Trophoblast cell (in vitro differentiated cells and primary cell): ENCODE measurements around the gene ARHGAP30.

Experiments used
- DNase-seq, 2 donors: peaks; one replicate each; pipeline ENCODE4 v3.0.0-alpha.2; 2016
- H2AFZ ChIP-seq: 2 replicates; pipeline ENCODE4 v1.6.1; 2013; ENCODE audit warnings: low read length, moderate library complexity, mild to moderate bottlenecking; ENCODE audit not compliant: insufficient read depth, poor library complexity
- H2AK5ac ChIP-seq: 2 replicates; pipeline ENCODE4 v1.6.1; 2013; ENCODE audit warnings: mild to moderate bottlenecking, low read length
- H2BK120ac ChIP-seq: 2 replicates; pipeline ENCODE4 v1.6.1; 2013; ENCODE audit warnings: low read length, mild to moderate bottlenecking, moderate library complexity; ENCODE audit not compliant: insufficient read depth, poor library complexity
- H2BK12ac ChIP-seq: 2 replicates; pipeline ENCODE4 v1.6.1; 2013; ENCODE audit warnings: mild to moderate bottlenecking, low read length, moderate library complexity
- H2BK5ac ChIP-seq: 2 replicates; pipeline ENCODE4 v1.6.1; 2013; ENCODE audit warnings: low read length, low read depth, moderate library complexity, mild to moderate bottlenecking; ENCODE audit not compliant: poor library complexity
- H3K14ac ChIP-seq: 2 replicates; pipeline ENCODE4 v1.6.1; 2013; ENCODE audit warnings: mild to moderate bottlenecking, low read length
- H3K18ac ChIP-seq: 2 replicates; pipeline ENCODE4 v1.6.1; 2013; ENCODE audit warnings: mild to moderate bottlenecking, low read length
- H3K23ac ChIP-seq: 2 replicates; pipeline ENCODE4 v1.6.1; 2013; ENCODE audit warnings: low read length
- H3K27ac ChIP-seq: 2 replicates; pipeline ENCODE4 v1.5.1; 2013; ENCODE audit warnings: low read depth, mild to moderate bottlenecking, inconsistent platforms, low read length, moderate library complexity
- H3K27me3 ChIP-seq: 2 replicates; pipeline ENCODE4 v1.6.1; 2013; ENCODE audit warnings: inconsistent platforms, mild to moderate bottlenecking, low read length, moderate library complexity; ENCODE audit not compliant: insufficient read depth
- H3K36me3 ChIP-seq, 2 experiments: 1 replicate in 1 of 2; 2 replicates in 1 of 2; pipeline ENCODE4 v1.6.1; 2013; ENCODE audit warnings: low read length in 2 of 2, mild to moderate bottlenecking in 2 of 2, moderate library complexity in 1 of 2; ENCODE audit not compliant: insufficient read depth in 2 of 2, control insufficient read depth in 1 of 2
- H3K4ac ChIP-seq: 2 replicates; pipeline ENCODE4 v1.6.1; 2013; ENCODE audit warnings: low read depth, mild to moderate bottlenecking, low read length, moderate library complexity
- H3K4me1 ChIP-seq, 2 experiments: 1 replicate in 1 of 2; 2 replicates in 1 of 2; pipeline ENCODE4 v1.6.1; 2013; ENCODE audit warnings: low read length in 2 of 2, mild to moderate bottlenecking in 2 of 2, moderate library complexity in 1 of 2; ENCODE audit not compliant: insufficient read depth in 2 of 2, control insufficient read depth in 1 of 2
- H3K4me2 ChIP-seq: 2 replicates; pipeline ENCODE4 v1.6.1; 2013; ENCODE audit warnings: inconsistent platforms, mild to moderate bottlenecking, low read length, moderate library complexity
- H3K4me3 ChIP-seq: 2 replicates; pipeline ENCODE4 v1.5.1; 2013; ENCODE audit warnings: mild to moderate bottlenecking, low read depth, low read length, inconsistent platforms
- H3K79me1 ChIP-seq: one replicate; pipeline ENCODE4 v1.6.1; 2013; ENCODE audit warnings: low read length
- H3K79me2 ChIP-seq: 2 replicates; pipeline ENCODE4 v1.6.1; 2013; ENCODE audit warnings: low read length, mild to moderate bottlenecking; ENCODE audit not compliant: control insufficient read depth, insufficient read depth, poor library complexity
- H3K9ac ChIP-seq: 2 replicates; pipeline ENCODE4 v1.6.1; 2013; ENCODE audit warnings: mild to moderate bottlenecking, low read length
- H3K9me3 ChIP-seq: 2 replicates; pipeline ENCODE4 v1.6.1; 2013; ENCODE audit warnings: low read depth, mild to moderate bottlenecking, control low read depth, inconsistent platforms, low read length; ENCODE audit not compliant: insufficient read depth
- H4K12ac ChIP-seq: 2 replicates; pipeline ENCODE4 v1.6.1; 2013; ENCODE audit warnings: low read depth, mild to moderate bottlenecking, low read length, moderate library complexity
- H4K8ac ChIP-seq: 2 replicates; pipeline ENCODE4 v1.6.1; 2013; ENCODE audit warnings: low read depth, mild to moderate bottlenecking, low read length, moderate library complexity
- H4K91ac ChIP-seq: one replicate; pipeline ENCODE4 v1.6.1; 2013; ENCODE audit warnings: low read depth, mild to moderate bottlenecking, low read length, moderate library complexity
- WGBS: extraction: QIAGEN DNeasy Blood & Tissue Kit; methylation state at CpG from one replicate; pipeline ENCODE4 v1.1.7; 2013; ENCODE audit warnings: missing lambda C conversion rate; ENCODE audit not compliant: insufficient read length, insufficient coverage; ENCODE audit errors: extremely low coverage; 5-methylcytosine and 5-hydroxymethylcytosine counted together

The ARHGAP30 gene

GRCh38 chr1:161089938-161090337 lies 20.2 kb upstream of the ARHGAP30 start:
- Histone ChIP-seq H2AK5ac (peak overlapping the region; percentile 49), H3K4me1 (peaks cover 58 to 68% of the 10 kb centered on the region in 2 experiments), H3K27ac (peak overlapping the region; percentile 18), H4K91ac (peak overlapping the region; percentile 69), H2AFZ (no peak overlapping the region), H2BK12ac (peak overlapping the region; percentile 91), H4K12ac (no peak overlapping the region), H4K8ac (peak overlapping the region; percentile 40), H3K4ac (peak overlapping the region; percentile 16), H3K27me3 (no peaks in the 10 kb centered on the region), H2BK5ac (peak overlapping the region; percentile 70), H3K14ac (peak overlapping the region; percentile 68), H3K4me3 (no peak overlapping the region), H3K4me2 (peak overlapping the region; percentile 43), H3K9me3 (no peaks in the 10 kb centered on the region), H2BK120ac (peak overlapping the region; percentile 46), H3K9ac (no peak overlapping the region), H3K18ac (peak overlapping the region; percentile 52), H3K36me3 (no peaks in the 10 kb centered on the region), H3K23ac (no peak overlapping the region), H3K79me2 (peaks cover 17% of the 10 kb centered on the region), H3K79me1 (peaks cover 57% of the 10 kb centered on the region)
- DNase-seq: peak in 1 of 2 donors; percentile 61
- WGBS: no CpG with 5 or more reads among the region's 5 CpGs

DNA sequence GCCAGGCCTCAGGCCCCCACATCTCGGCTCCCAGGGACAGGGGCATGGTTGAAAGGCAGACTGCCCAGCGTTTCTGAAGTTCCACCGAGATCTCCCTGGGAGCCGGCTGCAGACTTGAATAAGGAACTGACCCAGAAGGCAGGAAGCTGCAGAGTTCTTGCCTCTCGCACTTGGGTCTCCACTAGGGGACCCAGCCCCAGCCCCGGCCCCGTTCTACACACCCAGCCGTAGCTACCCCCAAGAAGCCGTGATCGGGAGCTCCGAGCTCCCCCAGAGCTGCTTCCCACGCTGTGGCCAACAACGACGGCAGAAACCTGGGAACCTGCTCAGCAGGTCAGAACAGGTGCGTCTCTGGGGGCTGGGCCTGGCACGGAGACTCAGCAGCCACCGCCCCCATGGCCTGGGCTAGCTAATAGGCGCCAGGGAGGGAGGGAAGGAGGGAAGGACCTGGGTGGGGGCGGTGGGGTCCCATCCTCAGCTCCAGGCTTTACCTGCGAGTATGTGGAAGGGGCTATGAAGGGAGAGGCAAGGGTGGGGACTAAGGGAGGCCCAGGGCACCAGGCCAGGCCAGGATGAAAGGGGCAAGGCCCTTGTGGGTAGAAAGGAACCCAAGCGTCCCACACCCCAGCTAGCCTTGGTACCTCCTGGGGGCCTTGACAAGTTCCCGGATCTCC lies 19.7 kb upstream of the ARHGAP30 start, which contains the start of gene NECTIN4:
Gene NECTIN4, minus strand, starts transcription at position 308 of the 674 bp plus-strand sequence. Its CDS starts 262 bp downstream, at position 46.
- H3K79me2 ChIP-seq: peaks cover 19% of the 10 kb centered on the region
- peak within 1 kb of the TSS; percentile 38 for H3K4me3 ChIP-seq
- H3K4ac ChIP-seq: peak within 1 kb of the TSS; percentile 23
- H3K18ac ChIP-seq: peak within 1 kb of the TSS; percentile 62
- peak within 1 kb of the TSS; percentile 18 for H3K27ac ChIP-seq
- WGBS: no CpG with 5 or more reads among the region's 22 CpGs
- H4K12ac ChIP-seq: no peak within 1 kb of the TSS
- peak within 1 kb of the TSS; percentile 46 for H2BK120ac ChIP-seq
- H2AFZ ChIP-seq: no peak within 1 kb of the TSS
- peak within 1 kb of the TSS; percentile 49 for H2AK5ac ChIP-seq
- H3K36me3 ChIP-seq: no peaks in the 10 kb centered on the region
- no peaks in the 10 kb centered on the region for H3K27me3 ChIP-seq
- no peak within 1 kb of the TSS for H3K9ac ChIP-seq
- no peak within 1 kb of the TSS for H3K23ac ChIP-seq
- H3K4me2 ChIP-seq: peak within 1 kb of the TSS; percentile 43
- peak within 1 kb of the TSS; percentile 40 for H4K8ac ChIP-seq
- H3K79me1 ChIP-seq: peaks cover 62% of the 10 kb centered on the region
- peak; percentile 63 to 77 for DNase-seq
- no peaks in the 10 kb centered on the region for H3K9me3 ChIP-seq
- peak within 1 kb of the TSS; percentile 91 for H2BK12ac ChIP-seq
- H3K14ac ChIP-seq: peak within 1 kb of the TSS; percentile 68
- H4K91ac ChIP-seq: peak within 1 kb of the TSS; percentile 69
- peak within 1 kb of the TSS; percentile 70 for H2BK5ac ChIP-seq
- peaks cover 63 to 73% of the 10 kb centered on the region in 2 experiments for H3K4me1 ChIP-seq

GRCh38 chr1:161088587-161089110 lies 19.0 kb upstream of the ARHGAP30 start:
- H2BK12ac ChIP-seq: peak overlapping the region; percentile 30
- peak overlapping the region; percentile 43 for H3K4me2 ChIP-seq
- no peaks in the 10 kb centered on the region for H3K27me3 ChIP-seq
- H3K9ac ChIP-seq: no peak overlapping the region
- DNase-seq: no peak
- peak overlapping the region; percentile 18 for H3K27ac ChIP-seq
- peak overlapping the region; percentile 38 for H3K4me3 ChIP-seq
- no peaks in the 10 kb centered on the region for H3K9me3 ChIP-seq
- peak overlapping the region; percentile 9 for H2BK120ac ChIP-seq
- peaks cover 22% of the 10 kb centered on the region for H3K79me2 ChIP-seq
- H4K12ac ChIP-seq: no peak overlapping the region
- peak overlapping the region; percentile 23 for H3K4ac ChIP-seq
- peak overlapping the region; percentile 62 for H3K18ac ChIP-seq
- H3K23ac ChIP-seq: no peak overlapping the region
- H2BK5ac ChIP-seq: peak overlapping the region; percentile 52
- H3K79me1 ChIP-seq: peaks cover 70% of the 10 kb centered on the region
- peak overlapping the region; percentile 24 for H2AK5ac ChIP-seq
- no peaks in the 10 kb centered on the region for H3K36me3 ChIP-seq
- H2AFZ ChIP-seq: no peak overlapping the region
- no CpG with 5 or more reads among the region's 3 CpGs for WGBS
- H4K91ac ChIP-seq: peak overlapping the region; percentile 69
- peaks cover 70 to 80% of the 10 kb centered on the region in 2 experiments for H3K4me1 ChIP-seq
- H3K14ac ChIP-seq: peak overlapping the region; percentile 52
- H4K8ac ChIP-seq: peak overlapping the region; percentile 24

DNA sequence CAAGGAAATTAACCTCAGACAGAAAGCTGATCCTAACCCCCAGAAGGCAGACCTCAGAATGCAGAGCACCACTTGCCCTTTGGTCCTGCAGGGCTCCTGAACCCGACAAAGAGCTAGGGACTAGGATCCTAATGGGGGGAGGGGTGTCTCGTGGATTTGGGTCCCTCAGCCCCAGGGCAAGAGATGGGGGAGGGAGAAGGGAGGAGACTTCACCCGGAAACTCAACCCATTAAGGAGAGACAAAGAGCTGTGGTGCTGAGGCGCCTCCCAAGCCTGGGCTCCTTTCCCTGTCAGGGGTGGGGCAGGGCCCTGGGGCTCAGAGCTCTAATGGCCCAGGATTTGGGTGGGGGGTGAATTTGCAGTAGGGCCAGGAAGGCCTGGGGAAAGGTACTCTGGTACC lies 16.8 kb upstream of the ARHGAP30 start:
- Histone ChIP-seq H3K79me1 (peaks cover 74% of the 10 kb centered on the region), H2BK5ac (peak overlapping the region; percentile 99), H4K91ac (peak overlapping the region; percentile 99), H4K12ac (peak overlapping the region; percentile 20), H3K27ac (peak overlapping the region; percentile 99), H3K27me3 (no peaks in the 10 kb centered on the region), H3K9me3 (no peaks in the 10 kb centered on the region), H3K18ac (peak overlapping the region; percentile 63), H2AK5ac (peak overlapping the region; percentile 61), H2BK120ac (peak overlapping the region; percentile 98), H3K14ac (peak overlapping the region; percentile 96), H2AFZ (no peak overlapping the region), H3K4me3 (no peak overlapping the region), H3K9ac (no peak overlapping the region), H3K4me2 (peak overlapping the region; percentile 4), H3K4ac (peak overlapping the region; percentile 84), H3K36me3 (no peaks in the 10 kb centered on the region), H4K8ac (peak overlapping the region; percentile 57), H3K23ac (no peak overlapping the region), H3K4me1 (peaks cover 69 to 79% of the 10 kb centered on the region in 2 experiments), H3K79me2 (peaks cover 26% of the 10 kb centered on the region), H2BK12ac (peak overlapping the region; percentile 91)
- no CpG with 5 or more reads among the region's 4 CpGs for WGBS
- no peak for DNase-seq
